Measurements from ENCODE around the gene ZNF765. TPM values are rescaled to one million over a fixed set of nuclear protein-coding genes. Genes with fewer than 3 reads are reported as not detected.
A peak's percentile ranks its signal among the peaks of the same experiment; 100 is the strongest.
"Not testable (repeated sequence)": the region's sequence is repeated elsewhere in the genome, so short reads cannot be mapped to it uniquely, and the experiment has no call there.

ZNF765 gene
- 10 to 100 TPM; 10.2 to 15.7 (median 12.7) TPM for polyA plus RNA-seq (ENCODE audit: insufficient read length in 4 of 4)

DNA sequence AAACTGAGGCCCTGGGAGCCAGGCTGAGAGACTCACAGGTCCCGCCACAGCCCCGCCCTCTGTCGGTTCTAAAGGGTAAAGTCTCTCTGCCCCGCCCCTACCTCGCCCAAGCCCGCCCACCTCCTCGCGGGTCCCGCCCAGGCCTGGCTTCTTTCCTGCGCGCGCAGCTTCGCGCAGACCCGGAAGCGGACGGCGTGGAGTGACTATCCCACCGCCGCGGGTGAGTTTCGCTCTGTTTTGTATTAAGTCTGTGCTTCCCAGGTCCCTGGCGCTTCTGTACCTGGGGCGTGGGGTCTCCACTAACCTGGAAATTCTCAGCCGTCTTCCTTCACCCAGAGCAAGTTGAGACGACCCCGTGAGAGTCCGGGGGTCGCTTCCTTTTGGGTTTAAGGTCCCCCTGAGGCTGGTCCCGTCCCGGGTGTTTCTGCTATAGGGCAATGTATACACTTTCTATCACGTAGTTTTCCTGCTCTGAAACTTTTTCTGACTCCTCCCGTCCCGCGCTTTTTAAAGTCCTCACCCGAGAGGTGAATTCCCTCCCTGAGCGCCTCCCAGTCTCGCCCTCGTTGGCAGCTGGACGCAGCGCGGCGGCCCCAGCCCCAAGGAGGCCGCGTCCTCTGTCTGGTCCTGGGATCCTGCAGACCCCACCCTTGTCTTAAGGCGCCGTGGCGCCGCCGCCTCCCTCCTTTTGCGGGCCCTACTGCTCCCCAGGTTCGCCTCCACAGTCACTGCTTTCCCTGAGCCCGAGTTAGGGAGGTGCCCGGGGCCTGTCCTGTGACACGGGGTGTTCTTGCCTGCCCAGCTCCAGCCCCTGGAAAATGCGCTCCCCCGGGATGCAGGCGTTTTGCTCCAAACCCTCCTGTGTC, at the start of gene ZNF765:
Gene ZNF765 (plus strand): TSS at position 176 of the 866 bp plus-strand sequence. CDS start 2,867 bp downstream, outside the sequence.
- DNase-seq (ENCODE audit: low read depth in 4 of 4, low spot score in 2 of 4), result peak; percentile 72 to 87 (median 82)

DNA sequence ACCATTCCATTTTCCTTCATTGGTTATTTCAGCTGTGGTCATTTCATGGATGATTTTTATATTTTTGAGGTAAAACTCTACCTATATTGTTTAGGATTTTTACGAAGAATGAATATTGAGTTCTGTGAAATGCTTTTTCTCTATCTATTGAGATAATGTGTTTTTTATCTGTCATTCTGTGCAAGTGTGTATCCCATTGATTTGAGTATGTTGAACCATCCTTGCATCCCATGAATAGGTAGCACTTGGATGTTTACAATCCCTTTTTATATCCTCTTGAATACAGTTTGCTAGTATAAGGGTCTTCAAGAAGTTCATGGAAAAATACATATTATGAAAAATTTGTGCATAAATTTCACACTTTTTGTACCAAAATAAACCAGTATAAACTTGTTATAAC, 39.2 kb upstream of the ZNF765 start:
- DNase-seq (ENCODE audit: low read depth in 4 of 4, low spot score in 2 of 4), result no peak

DNA sequence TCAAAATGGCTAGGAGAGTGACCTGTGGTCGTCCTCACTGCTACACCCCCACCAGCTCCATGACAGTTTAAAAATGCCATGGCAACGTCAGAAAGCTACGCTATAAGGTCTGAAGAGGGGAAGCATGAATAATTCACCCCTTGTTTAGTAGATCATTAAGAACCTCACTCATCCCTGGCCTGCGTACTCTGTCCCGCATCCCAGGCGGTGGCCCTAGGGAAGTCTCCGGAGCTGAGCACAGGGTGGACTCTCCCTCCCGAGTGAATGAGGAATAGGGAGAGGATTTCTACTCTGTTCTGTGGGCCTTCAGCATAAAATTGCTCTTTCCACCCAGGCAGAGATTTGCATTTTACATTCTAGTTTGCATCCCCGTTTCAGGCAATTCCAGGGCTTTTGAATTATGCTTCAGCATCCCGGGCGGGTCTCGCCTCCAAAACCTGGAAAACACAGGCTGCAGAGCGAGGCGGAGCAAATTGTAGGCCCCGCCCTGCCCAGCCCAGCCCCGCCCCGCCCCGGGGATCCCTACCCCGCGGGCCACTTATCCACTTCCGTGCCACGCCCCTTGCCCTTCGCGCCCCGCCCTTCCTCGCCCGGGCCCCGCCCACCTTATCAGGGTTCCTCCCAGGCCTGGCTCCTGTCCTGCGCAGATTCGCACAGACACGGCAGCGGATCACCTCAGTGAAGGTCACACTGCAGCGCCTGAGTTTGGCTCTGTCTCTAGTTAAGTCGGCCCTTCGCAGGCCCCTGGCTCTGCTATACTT, 36.9 kb upstream of the ZNF765 start:
- no peak for DNase-seq (ENCODE audit: low read depth in 4 of 4, low spot score in 2 of 4)

DNA sequence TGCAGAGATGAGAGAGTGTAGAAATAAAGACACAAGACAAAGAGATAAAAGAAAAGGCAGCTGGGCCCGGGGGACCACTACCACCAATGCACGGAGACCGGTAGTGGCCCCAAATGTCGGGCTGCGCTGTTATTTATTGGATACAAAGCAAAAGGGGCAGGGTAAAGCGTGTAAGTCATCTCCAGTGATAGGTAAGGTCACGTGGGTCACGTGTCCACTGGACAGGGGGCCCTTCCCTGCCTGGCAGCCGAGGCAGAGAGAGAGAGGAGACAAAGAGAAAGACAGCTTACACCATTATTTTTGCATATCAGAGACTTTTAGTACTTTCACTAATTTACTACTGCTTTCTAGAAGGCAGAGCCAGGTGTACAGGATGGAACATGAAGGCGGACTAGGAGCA, 34.9 kb upstream of the ZNF765 start:
- DNase-seq (ENCODE audit: low read depth in 4 of 4, low spot score in 2 of 4), result not testable (repeated sequence)

DNA sequence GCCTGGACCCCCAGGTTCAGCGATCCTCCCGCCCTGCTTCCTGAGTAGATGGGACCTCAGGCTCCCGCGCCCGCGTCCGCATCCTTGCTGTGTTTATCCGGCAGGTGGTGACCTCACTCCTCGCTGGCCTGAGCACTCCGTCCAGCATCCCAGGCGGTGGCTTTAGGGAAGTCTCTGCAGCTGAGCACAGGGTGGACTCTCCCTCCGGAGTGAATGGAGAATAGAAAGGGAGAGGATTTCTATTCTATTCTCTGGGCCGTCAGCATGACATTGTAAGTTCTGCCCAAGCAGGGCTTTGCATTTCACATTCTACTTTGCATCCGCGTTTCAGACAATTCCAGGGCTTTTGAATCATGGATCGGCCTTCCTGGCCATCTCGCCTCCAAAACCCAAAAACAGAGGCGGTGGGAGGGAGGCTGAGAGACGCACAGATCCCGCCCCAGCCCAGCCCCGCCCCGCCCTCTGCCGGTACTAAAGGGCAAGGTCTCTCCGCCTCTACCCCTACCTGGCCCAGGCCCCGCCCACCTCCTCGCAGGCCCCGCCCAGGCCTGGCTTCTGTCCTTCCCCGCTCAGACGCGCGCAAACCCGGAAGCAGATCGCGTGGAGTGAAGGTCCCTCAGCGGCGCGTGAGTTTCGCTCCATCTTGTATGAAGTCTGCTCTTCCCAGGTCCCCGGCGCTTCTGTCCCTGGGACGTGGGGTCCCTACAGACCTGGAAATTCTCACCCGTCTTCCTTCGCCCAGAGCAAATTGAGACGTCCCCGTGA, 29.6 kb upstream of the ZNF765 start, which contains the start of gene ZNF525:
Gene ZNF525 (plus strand): TSS at position 572 of the 765 bp plus-strand sequence. CDS start 6,577 bp downstream, outside the sequence.
- DNase-seq (ENCODE audit: low read depth in 4 of 4, low spot score in 2 of 4), result peak; percentile 39 to 71 (median 58)

DNA sequence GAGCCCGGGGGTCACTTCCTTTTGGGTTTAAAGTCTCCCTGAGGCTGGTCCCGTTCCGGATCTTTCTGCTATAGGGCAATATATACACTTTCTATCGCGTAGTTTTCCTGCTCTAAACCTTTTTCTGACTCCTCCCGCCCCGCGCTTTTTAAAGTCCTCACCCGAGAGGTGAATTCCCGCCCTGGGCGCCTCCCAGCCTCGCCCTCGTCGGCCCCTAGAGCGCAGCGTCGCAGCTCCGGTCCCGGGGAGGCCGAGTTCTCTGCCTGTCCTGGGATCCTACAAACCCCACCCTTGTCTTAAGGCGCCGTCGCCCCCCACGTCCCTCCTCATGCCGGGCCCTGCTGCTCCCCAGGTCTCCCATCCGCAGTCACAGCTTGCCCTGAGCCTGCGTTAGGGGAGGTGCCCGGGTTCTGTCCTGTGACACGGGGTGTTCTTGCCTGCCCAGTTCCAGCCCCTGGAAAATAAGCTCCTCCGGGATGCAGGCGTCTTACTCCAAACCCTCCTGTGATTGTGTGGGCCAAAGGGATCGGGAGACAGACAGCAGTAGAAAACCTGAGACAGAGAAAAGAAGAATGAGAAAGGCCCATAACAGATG, 29.0 kb upstream of the ZNF765 start:
- DNase-seq (ENCODE audit: low read depth in 4 of 4, low spot score in 2 of 4), result no peak

DNA sequence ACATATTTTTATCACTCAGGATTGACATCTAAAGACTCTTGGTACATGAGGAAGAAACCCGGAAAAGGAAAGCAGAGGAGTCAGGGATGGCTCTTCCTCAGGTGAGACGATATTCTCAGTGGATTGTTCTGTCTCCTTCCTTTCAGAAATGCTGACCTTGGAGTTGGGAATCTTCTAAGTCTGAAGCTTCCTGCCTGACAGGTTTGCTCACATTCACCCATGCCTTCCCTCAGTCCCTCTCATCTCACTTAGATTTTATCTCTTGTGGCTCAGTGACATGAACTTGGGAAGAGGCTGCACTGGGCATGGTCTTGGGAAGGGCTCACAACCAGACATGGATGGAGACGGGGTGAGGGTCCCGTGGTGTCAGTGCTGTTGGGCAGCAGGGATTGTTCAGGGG, 22.8 kb upstream of the ZNF765 start:
- DNase-seq (ENCODE audit: low read depth in 4 of 4, low spot score in 2 of 4), result no peak

DNA sequence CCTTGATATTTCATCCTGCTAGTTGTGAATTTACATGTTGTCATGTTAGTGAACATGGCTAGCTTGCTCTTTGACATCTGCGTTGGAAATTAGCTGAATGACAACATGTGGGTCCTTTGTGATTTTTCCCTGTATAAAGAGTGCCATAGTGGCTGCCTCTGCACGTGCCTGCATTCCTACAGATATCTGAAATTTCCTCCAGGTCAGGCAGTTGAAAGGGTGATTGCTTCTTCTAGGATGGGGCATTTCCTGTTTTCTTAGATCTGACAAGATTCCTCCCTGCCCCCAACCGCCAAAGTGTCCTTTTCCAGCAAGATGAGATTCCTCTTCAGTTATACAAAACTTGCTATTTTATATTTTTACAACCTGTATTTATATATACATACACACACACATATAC, 20.7 kb upstream of the ZNF765 start:
- no peak for DNase-seq (ENCODE audit: low read depth in 4 of 4, low spot score in 2 of 4)

DNA sequence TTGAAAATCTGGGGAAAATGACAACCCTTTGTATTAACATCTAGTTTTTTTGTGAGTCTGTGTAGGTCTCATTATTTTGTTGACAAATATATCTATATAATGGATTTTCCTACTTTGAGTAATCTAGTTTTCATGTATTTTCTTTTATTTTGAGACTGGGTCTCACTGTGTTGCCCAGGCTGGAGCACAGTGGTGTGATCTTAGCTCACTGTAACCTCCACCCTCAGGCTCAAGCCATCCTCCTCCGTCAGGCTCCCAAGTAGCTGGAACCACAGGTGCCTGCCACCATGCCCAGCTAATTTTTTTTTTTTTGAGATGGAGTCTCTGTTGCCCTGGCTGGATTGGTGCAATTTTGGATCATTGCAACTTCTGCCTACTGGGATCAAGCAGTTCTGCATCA, 20.2 kb upstream of the ZNF765 start:
- no peak for DNase-seq (ENCODE audit: low read depth in 4 of 4, low spot score in 2 of 4)

DNA sequence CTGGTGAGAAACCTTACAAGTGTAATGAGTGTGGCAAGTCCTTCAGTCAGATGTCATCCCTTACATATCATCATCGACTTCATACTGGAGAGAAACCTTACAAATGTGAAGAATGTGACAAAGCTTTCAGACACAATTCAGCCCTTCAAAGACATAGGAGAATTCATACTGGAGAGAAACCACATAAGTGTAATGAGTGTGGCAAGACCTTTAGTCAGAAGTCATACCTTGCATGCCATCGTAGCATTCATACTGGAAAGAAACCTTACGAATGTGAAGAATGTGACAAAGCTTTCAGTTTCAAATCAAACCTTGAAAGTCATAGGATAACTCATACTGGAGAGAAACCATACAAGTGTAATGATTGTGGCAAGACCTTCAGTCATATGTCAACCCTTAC, 13.6 kb upstream of the ZNF765 start:
- DNase-seq (ENCODE audit: low read depth in 4 of 4, low spot score in 2 of 4), result no peak

DNA sequence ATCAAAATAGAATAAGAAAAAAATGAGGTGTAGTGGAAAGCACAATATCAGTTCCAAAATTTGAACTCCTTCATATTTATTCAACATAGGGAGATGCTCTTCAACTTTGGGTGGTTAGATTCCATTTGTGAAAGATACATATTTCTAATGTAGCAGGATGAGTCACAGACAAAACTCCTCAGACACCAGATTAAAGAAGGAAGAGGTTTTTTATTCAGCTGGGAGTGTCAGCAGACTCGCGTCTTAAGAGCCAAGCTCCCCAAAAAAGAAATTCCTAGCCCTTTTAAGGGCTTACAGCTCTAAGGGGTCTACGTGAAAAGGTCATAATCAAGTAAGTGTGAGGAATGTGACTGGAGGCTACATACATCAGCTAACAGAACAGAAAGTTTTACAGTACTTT, 6.8 kb upstream of the ZNF765 start:
- no peak for DNase-seq (ENCODE audit: low read depth in 4 of 4, low spot score in 2 of 4)

DNA sequence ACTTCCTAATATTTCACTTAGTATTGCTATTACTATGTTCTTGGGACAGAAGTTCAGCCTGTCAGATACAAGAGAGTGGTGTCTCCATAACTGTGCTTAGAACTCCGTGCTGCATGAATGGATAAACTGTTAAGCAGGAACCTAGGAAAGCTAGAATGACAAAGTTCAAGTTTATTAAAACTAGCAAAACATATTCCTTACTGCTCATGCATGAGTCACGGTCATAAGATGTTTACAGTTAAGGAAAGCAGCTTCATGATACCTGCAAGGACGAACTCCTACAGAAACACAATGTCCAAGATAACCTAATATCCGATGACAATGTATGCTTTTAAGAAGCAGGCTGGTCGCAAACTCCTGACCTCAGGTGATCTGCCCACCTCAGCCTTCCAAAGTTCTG, 6.0 kb upstream of the ZNF765 start:
- DNase-seq (ENCODE audit: low read depth in 4 of 4, low spot score in 2 of 4), result no peak

DNA sequence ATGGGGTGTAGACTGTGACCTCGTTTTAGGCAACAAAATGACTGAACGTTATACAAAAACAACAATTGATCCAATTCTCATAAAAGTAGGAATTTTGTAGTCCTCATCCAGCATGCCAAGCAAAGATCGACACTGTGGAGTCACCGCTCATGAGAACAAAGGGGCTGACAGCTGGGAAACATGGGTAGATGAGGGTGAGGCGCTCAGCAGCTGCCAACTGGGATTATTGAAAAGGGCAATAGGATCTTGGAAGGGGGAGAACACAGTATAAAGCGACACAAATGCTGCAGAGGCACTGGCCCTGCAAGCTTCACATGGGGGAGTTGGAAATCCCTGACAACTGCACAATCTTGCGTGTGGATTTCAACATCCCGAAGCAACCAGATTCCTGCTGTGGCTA, 5.4 kb upstream of the ZNF765 start:
- DNase-seq (ENCODE audit: low read depth in 4 of 4, low spot score in 2 of 4), result no peak

DNA sequence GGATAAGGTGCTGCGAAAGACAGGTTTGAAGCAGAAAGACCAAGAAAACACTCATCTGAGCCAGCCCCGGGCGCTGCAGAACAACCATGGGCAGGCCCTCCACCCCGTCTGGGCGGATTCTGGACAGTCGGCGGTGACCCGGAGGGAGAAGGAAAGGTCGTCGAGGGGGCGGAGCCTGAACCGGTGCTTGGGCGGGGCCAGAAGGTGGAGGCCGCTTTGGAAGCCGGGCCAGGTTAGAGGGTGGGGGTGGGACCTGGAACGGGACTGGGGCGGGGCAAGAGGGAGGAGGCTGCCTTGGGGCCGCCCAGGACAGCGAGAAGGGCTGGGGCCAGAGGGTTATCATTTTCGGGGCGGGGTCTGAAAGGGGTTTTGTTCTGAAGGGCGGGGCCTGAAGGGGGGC, 5.0 kb upstream of the ZNF765 start:
- no peak for DNase-seq (ENCODE audit: low read depth in 4 of 4, low spot score in 2 of 4)

DNA sequence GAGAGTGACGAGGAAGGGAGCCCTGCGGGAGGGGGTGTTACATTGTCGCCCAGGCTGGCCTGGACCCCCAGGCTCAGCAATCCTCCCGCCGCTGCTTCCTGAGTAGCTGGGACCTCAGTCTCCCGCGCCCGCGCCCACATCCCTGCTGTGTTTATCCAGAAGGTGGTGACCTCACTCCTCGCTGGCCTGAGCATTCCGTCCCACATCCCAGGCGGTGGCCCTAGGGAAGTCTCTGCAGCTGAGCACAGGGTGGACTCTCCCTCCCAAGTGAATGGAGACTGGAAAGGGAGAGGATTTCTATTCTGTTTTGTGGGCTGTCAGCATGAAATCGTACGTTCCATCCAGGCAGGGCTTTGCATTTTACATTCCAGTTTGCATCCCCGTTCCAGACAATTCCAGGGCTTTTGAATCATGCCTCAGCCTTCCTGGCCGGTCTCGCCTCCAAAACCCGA, 401 bp upstream of the ZNF765 start:
- peak in 2 of 4 donors; percentile 31 to 71 for DNase-seq (ENCODE audit: low read depth in 4 of 4, low spot score in 2 of 4)

DNA sequence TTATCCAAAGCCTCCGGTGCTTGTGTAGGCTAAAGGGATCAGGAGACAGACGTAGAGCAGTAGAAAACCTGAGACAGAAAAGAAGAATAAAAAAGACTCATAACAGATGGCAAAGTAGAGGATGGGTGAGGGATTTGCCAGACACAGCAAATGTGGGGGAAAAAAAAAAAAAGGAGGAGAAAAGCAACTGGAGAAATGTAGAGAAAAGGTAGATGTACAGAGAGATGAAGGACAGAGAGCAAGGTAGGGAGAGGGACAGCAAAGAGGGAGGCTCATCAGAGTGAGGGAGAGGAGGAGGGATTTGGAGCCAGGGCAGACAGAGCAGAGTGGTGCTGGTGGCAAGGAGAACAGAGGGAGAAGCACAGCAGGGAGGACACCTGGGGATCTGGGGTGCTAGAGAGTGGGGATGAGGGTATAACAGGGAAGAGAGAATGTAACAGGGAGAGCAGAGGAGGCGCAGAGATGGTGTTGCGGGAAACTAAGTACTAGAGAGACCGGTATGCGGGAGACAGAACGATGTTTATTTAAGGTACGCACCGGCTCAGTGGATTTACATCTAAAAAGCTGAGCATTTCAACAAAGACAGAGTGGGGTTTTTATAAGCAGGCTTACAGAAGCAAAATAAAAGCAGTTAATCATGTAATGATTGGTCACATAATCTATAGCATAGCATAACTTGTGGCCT, 1.0 kb downstream of the ZNF765 start:
- DNase-seq (ENCODE audit: low read depth in 4 of 4, low spot score in 2 of 4), result not testable (repeated sequence)

DNA sequence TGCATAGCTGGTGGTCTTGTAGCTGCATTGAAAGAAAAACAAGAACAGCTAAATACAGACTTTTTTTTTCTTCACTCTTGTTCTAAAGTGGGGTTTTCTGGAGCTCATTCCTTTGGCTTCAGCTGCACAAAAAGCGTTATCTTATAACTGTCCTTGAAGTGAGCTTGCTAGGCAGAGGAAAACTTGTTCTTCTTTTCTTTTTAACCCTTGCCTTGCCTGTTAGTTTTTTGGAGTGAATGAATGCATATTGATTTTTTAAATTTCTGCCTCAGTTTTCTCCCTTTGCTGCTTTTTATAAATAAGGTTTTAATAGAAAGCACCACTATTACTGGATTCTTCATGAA, 1.5 kb downstream of the ZNF765 start:
- DNase-seq (ENCODE audit: low read depth in 4 of 4, low spot score in 2 of 4), result no peak

DNA sequence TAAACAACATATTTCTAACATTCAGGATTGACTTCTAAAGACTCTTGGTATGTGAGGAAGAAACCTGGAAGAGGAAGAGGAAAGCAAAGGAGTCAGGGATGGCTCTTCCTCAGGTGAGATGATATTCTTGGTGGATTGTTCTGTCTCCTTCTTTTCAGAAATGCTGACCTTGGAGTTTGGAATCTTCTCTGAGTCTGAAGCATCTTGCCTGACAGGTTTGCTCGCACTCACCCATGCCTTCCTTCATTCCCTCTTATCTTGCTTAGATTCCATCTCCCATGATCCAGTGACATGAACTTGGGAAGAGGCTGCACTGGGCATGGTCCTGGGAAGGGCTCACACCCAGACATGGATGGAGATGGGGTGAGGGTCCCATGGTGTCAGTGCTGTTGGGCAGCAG, 3.0 kb downstream of the ZNF765 start:
- DNase-seq (ENCODE audit: low read depth in 4 of 4, low spot score in 2 of 4), result not testable (repeated sequence)

DNA sequence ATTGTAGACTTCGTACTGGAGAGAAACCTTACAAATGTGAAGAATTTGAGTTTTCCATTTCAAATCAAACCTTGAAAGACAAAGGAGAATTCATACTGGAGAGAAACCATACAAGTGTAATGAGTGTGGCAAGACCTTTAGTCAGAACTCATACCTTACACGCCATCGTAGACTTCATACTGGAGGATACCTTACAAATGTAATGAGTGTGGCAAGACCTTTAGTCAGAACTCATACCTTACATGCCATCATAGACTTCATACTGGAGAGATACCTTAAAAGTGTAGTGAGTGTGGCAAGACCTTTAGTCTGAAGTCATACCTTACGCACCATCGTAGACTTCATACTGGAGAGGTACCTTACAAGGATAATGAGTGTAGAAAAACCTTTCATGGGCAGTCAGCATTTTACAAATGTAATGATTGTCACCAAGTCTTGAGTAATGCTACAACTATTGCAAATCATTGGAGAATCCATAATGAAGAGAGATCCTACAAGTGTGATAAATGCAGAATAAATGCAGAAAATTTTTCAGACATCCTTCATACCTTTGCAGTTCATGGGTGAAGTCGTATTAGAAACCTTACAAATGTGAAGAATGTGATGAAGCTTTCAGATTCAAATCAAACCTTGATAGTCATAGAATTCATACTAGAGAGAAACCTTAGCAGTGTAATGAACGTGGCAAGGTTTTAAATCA, 14.7 kb downstream of the ZNF765 start:
- DNase-seq (ENCODE audit: low read depth in 4 of 4, low spot score in 2 of 4), result no peak

All from left renal cortex interstitium (tissue), 4 donors.